Cardiac fibroblast (primary cell): ENCODE measurements around the gene HIVEP2.

Experiments
- DNase-seq, 2 donors: peaks; one replicate each; pipeline versions ENCODE4 v3.0.0 to v3.0.0-alpha.2; 2010; ENCODE audit warnings: low read depth in 2 of 2
- H3K4me3 ChIP-seq, 2 donors: replicated peaks in 1 of 2; 1 replicate in 1 of 2; 2 replicates in 1 of 2; pipeline ENCODE4 v1.5.1; 2011; ENCODE audit warnings: low read depth in 2 of 2, low read length in 2 of 2, mild to moderate bottlenecking in 2 of 2, moderate library complexity in 1 of 2
- TF ChIP-seq, protein P1 (sequence below): IDR thresholded peaks from one replicate; pipeline ENCODE4 v1.5.1; 2011; ENCODE audit warnings: low read depth, mild to moderate bottlenecking, low read length, inconsistent platforms

HIVEP2 gene

DNA sequence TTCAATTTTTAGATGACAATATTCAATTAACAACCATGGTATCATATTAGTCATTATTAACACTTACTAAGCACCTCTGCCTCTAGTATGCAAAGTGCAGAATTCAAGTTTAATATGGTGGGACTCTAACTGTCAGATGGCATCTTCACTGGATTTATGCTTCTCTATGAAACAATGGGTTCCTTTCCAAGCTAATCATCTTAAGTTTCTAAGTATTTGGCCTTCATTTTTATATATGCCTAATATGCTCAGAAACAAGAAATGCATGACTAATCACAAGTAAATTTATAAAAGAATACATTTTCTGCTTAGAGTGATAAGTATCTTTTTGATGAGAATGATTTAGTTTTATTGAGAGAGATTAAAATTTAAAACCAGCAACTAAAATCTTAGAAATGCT is 144.7 kb downstream of the HIVEP2 start:
- TF ChIP-seq, protein P1, sequence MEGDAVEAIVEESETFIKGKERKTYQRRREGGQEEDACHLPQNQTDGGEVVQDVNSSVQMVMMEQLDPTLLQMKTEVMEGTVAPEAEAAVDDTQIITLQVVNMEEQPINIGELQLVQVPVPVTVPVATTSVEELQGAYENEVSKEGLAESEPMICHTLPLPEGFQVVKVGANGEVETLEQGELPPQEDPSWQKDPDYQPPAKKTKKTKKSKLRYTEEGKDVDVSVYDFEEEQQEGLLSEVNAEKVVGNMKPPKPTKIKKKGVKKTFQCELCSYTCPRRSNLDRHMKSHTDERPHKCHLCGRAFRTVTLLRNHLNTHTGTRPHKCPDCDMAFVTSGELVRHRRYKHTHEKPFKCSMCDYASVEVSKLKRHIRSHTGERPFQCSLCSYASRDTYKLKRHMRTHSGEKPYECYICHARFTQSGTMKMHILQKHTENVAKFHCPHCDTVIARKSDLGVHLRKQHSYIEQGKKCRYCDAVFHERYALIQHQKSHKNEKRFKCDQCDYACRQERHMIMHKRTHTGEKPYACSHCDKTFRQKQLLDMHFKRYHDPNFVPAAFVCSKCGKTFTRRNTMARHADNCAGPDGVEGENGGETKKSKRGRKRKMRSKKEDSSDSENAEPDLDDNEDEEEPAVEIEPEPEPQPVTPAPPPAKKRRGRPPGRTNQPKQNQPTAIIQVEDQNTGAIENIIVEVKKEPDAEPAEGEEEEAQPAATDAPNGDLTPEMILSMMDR: no peak
- H3K4me3 ChIP-seq: no peak overlapping the region
- no peak for DNase-seq

DNA sequence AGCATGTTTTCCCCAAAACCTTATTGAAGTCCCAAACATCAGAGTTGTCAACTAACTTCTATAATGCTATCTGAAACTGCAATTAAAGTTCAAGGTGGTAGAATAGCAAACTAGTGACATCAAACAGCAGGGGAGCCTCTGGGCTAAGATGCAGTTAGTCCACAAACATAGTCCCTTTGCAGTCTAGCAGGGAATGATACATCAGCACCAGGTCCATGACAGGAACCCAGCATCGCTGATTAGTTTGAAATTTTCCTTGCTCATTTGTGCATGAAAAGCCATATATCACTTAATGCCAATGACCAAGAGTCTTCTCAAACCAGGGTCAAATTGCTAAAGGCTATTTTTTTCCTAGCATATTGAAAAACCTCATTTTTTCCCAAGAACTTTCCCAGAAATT is 145.3 kb downstream of the HIVEP2 start:
- TF ChIP-seq, protein P1: no peak
- DNase-seq: no peak
- no peak overlapping the region for H3K4me3 ChIP-seq

DNA sequence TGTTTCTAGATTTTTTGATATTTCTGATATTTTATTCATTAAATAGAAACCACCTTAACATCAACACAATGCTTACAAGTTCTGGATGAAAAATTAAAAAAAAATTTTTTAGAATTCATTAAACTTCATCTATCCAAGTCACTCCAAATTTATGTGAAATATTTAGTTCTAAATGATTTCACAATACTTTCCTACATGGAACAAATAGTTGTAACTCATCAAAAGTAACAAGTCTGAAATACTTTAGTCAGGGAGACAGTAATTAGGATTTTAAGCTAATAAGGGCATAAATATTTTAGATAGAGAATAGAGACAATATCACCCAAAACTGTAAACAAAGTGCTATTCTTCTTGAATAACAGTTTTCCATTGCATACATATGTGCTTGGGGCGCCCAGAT is 147.8 kb downstream of the HIVEP2 start:
- no peak overlapping the region for H3K4me3 ChIP-seq
- TF ChIP-seq, protein P1: no peak
- no peak for DNase-seq

DNA sequence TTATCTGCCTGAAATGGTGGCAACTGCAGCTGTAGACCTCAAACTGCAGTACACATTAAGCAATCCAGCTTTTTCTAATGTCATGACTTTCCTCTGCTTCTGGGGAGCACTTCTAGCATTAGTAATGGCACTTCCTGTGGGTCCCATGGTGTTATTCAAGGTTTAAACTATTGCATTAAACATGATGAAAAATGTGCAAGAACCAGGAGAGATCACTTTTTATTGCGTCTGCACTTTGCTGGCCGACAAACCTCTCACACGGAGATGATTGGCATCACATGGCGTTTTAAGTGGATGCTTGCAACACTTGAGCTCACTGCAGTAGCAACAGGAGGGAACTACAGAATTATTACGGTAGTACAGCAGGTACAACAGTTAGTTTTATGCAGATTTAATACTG is 148.4 kb downstream of the HIVEP2 start:
- DNase-seq: peak; percentile 47 to 78
- TF ChIP-seq, protein P1: no peak
- no peak overlapping the region for H3K4me3 ChIP-seq

DNA sequence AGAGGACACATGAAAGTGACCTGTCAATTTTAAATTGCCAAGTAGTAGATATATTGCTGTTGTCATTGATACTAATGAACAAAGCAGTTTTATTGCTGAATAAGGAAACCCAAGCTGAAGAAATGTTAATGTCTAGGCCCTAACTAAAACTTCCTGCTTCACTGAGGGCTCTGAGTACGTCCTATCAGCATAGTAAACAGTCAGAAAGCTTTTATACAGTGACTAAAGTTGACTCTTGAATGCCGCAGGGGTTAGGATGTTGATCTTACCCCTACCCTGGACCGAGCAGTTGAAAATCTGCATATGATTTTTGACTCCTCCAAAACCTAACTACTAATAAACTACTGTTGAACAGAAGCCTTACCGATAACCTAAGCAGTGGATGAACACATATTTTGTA is 149.0 kb downstream of the HIVEP2 start:
- no peak overlapping the region for H3K4me3 ChIP-seq
- DNase-seq: peak in 1 of 2 donors; percentile 17
- TF ChIP-seq, protein P1: no peak

DNA sequence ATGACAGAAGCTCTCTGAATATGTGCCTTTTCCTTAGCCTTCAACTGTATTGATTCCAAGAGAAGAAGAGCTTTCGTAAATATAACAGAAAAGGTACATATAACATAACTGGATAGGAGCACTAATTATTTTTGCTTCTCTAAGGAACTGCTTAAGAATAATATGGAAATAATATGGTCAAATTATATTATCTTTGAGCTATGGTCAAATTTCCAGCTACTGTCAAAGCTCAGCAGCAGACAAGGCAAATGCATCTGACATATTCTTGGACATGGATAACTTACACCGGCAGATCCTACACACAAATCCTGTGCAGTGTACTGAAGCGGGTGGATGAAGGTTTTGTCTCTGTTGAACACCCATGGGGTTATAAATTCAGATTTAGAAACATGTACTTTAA is 150.6 kb downstream of the HIVEP2 start:
- no peak for DNase-seq
- no peak overlapping the region for H3K4me3 ChIP-seq
- TF ChIP-seq, protein P1: no peak

DNA sequence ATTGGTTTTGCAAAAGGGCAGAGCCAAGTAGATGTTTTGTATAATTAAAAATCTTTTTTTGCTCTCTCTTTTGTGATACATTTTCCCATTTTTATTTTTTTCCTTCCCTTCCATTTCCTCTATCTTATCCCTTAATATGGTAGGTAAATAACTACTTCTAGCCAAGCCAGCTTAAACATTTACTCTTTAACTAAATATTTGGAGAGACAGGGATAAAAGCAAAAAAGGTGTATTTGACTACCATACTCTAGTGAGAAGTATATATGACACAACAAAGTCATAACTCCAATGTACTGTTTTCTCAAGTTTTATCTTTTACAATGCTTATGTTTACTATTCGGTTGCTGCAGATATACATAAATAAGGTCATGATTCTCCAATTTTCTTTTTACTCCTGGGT is 154.7 kb downstream of the HIVEP2 start:
- no peak overlapping the region for H3K4me3 ChIP-seq
- no peak for DNase-seq
- TF ChIP-seq, protein P1: no peak
